GM21367 (cell line): ENCODE measurements around the gene ANAPC16.
"Not testable (repeated sequence)": the region's sequence is repeated elsewhere in the genome, so short reads cannot be mapped to it uniquely, and the experiment has no call there.

ENCODE experiments used
- ATAC-seq: cut with Tn5 transposase; IDR thresholded peaks from one replicate; pipeline ENCODE4 v1.9.1; 2021; ENCODE audit not compliant: unreplicated experiment

The ANAPC16 gene

GRCh38 chr10:72277340-72277995 is 61.7 kb downstream of the ANAPC16 start:
- ATAC-seq = no peak

DNA sequence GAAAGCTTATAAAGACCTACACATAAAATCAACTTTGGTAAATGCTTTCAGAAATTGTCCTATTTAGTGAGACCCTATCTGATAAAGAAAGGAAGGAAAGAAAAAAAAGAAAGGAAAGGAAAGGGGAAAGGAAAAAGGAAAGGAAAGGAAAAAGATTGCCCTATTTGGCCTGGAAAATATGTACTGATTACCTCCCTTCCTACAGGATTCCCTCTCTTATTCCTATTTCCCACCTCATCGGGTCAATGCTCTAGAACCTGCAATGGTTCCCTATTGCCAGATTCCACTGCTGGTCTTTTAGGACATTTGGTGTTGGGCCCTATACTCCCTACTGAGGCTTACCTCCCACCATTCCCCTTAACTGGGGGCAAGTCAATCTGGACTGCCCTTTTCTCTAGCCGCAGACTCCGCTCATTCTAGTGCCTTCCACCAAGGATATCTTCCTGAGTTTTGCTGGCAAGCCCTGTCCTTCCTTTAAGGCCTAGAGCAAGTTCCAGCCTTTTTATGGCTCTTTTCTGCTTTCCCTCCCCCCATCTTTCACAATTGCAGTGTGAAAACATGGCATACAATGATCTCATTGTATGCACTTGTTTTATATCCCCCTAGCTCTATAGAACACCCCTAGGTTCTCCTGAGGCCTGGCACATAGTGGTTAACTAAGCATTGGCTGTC is 62.3 kb downstream of the ANAPC16 start:
- no peak for ATAC-seq

DNA sequence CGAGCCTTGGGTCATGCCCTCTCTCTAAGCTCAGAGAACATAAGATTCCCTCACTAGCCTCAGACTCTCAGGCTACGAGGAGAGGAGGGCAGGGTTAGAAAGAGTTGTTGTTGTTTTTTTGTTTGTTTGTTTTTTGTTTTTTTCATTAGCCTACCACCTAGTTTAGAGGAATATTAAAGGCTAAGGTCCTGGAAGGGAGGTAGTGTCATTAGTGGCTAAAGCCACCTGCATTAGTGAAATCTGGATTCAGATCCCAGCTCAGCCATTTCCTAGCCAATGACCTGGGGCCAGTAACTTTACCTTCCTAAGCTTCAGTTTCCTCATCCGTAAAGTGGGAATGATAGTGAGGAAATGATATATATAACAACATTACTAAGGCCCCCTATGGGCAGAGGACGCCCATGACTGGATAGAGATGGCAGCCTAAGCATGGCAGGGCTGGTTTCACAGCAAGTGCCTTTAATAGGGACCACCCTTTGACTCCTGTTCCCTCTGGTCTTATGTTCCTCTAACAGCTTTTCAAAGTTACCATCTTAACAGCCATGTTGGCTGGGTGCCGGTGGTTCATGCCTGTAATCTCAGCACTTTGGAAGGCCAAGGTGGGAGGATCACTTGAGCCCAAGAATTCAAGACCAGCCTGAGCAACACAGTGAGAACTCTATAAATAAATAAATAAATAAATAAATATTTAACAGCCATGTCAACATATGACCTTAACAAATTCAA is 63.0 kb downstream of the ANAPC16 start:
- no peak for ATAC-seq

- ATAC-seq = not testable (repeated sequence)
These were observed 63.8 kb downstream of the ANAPC16 start for GRCh38 chr10:72279587-72279986.

GRCh38 chr10:72283131-72283530 is 67.3 kb downstream of the ANAPC16 start:
- ATAC-seq = no peak
